Measurements from ENCODE around the gene PHF12. TPM values are rescaled to one million over a fixed set of nuclear protein-coding genes. Genes with fewer than 3 reads are reported as not detected.
"Not testable (repeated sequence)": the region's sequence is repeated elsewhere in the genome, so short reads cannot be mapped to it uniquely, and the experiment has no call there.

The PHF12 gene
- total RNA-seq, 1 experiment from 2014 or later: 8.4 TPM

DNA sequence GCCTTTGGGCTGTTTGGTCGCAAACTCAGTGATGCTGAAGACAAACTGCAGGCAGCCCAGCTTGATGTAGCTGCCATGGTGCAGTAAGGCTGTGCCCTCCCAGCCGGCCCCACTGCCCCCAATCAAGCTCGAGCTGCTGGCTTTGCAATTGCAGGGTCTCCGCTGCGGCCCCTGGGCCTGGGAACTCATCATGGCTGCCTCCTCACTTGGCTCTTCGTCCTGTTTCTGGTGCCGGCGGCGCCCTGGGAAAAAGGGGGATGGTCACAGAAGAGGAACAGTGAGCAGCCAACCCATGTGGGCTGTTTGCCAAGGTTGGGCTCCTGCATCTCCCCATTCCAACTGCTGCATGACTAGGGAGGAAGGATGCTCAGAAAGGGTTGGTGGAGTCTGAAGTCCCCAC is 45.0 kb downstream of the PHF12 start:
- no peaks in the 10 kb centered on the region for H3K9me3 ChIP-seq
- peaks cover 62% of the 10 kb centered on the region for H3K36me3 ChIP-seq

DNA sequence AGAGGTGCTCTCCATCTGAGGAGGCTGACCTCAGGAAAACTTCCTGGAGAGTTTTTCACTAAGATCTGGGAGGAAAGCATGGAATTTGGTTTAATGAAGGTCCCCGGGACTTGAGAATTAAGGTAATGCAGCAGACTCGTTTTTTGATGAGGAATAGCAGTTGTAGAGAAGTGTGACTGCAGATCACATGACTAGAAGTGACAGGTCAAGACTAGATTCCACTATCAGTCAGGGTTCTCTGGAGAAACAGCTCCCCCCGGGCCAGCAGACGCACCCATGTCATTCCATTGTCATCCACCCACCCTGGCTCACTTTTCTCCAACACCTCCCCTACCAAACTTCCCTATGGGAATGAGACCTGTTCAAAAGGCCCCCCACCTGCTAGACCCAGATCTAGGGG is 46.5 kb downstream of the PHF12 start:
- Histone ChIP-seq H3K9me3 (no peaks in the 10 kb centered on the region), H3K36me3 (peaks cover 48% of the 10 kb centered on the region), H3K27me3 (peaks cover 2% of the 10 kb centered on the region; the same call in 1 of the 2 replicates), H3K4me3 (no peak overlapping the region)
- DNase-seq: no peak

More for the DNA sequence above, 45.0 kb downstream of the PHF12 start:
- no peak for DNase-seq
- Histone ChIP-seq H3K4me3 (no peak overlapping the region), H3K27me3 (peaks cover 2% of the 10 kb centered on the region; the same call in 1 of the 2 replicates)

DNA sequence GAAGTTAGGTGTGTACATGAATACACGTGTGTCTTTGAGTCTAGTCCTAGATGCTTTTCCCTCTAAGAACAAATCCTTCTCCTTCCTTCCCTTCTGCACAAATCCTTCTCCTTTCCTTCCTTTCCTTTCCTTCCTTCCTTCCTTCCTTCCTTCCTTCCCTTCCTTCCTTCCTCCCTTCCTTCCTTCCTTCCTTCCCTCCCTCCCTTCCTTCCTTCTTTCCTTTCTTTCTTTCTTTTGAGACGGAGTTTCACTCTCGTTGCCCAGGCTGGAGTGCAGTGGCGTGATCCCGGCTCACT is 47.8 kb downstream of the PHF12 start:
- H3K4me3 ChIP-seq: peak overlapping the region; percentile 53
- not testable (repeated sequence) for H3K27me3 ChIP-seq, H3K9me3 ChIP-seq, DNase-seq
- peaks cover 35% of the 10 kb centered on the region for H3K36me3 ChIP-seq

DNA sequence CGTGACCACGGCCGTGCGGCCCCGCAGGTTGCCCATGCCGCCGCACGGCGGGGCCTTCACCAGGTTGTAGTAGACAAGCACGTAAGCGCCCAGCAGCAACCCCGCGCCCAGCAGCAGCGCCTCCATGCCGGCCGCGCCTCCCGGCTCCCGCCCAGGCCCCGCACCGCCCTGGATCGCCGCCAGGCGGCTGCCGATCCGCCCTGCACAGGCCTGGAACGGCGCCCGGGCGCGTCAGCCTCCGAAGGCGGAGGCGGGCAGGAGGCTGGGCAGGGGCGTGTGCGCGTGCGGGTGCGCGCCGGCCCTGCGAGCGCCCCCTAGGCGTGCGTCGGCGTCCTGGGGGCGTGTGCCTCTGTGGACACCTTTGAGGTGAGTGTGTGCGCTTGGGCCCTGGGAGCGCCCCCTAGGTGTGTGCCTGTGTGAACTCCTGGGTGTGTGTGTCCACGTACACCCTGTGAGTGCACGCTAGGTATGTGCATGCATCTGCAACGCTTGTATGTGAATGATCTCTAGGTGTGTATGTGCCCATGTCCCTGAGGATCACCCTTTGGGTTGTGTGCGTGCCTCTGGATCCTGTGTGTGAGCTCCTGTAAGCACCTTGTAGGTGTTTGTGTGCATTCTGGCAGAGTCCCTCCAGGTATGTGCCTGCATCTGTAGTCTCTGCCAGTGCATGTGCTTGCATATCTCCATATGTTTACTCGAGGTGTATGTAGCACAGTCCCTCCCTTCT is 48.3 kb downstream of the PHF12 start, which contains the start of gene DHRS13:
Gene DHRS13, minus strand, starts transcription at position 261 of the 727 bp plus-strand sequence. Its CDS starts 135 bp downstream, at position 126.
- H3K27me3 ChIP-seq: peaks cover 2% of the 10 kb centered on the region; the same call in 1 of the 2 replicates
- peak; percentile 92 for DNase-seq
- peak within 1 kb of the TSS; percentile 53 for H3K4me3 ChIP-seq
- H3K9me3 ChIP-seq: no peaks in the 10 kb centered on the region
- H3K36me3 ChIP-seq: peaks cover 30% of the 10 kb centered on the region

- peak overlapping the region; percentile 53 for H3K4me3 ChIP-seq
- DNase-seq: peak; percentile 23
- no peaks in the 10 kb centered on the region for H3K9me3 ChIP-seq
- peaks cover 21% of the 10 kb centered on the region for H3K36me3 ChIP-seq
- peaks cover 2% of the 10 kb centered on the region; the same call in 1 of the 2 replicates for H3K27me3 ChIP-seq
Measured at GRCh38 chr17:28901866-28902818, 49.2 kb downstream of the PHF12 start.

DNA sequence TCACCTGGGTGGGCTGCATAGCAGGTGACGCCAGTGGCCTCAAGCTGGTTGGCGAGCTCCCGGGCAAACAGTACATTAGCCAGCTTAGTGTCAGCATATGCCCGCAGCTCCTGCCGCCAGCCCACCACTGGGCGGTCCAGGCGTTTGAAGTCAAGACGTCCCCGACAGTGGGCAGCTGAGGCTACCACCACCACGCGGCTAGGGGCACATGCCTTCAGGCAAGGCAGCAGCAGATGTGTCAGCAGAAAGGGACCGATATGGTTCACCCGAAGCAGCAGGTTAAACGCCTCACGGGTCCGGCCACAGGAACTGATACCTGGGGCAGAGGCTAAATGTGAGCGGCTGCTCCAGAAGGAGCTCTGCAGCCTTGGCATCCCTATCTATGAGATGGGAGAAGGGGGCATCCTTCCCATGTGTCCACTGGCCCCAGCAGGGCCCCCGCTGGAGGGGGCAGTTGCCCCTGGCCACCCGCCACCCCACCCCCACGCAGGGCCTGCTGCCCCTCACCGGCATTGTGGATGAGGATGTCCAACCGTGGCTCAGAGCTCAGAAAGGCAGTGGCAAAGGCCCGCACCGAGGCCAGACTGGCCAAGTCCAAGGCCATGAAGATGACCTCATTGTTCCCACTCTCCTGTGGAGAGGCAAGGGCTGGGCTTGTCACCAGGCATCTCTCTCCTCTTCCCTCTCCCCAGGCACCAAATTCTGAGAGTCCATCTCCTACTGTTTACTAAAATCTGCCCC is 50.2 kb downstream of the PHF12 start:
- Histone ChIP-seq H3K36me3 (peaks cover 11% of the 10 kb centered on the region), H3K4me3 (no peak overlapping the region), H3K9me3 (no peaks in the 10 kb centered on the region), H3K27me3 (peaks cover 2% of the 10 kb centered on the region; the same call in 1 of the 2 replicates)
- DNase-seq: no peak

GRCh38 chr17:28899212-28899815 is 52.0 kb downstream of the PHF12 start:
- DNase-seq: no peak
- Histone ChIP-seq H3K27me3 (peaks cover 2% of the 10 kb centered on the region; the same call in 1 of the 2 replicates), H3K36me3 (no peaks in the 10 kb centered on the region)

DNA sequence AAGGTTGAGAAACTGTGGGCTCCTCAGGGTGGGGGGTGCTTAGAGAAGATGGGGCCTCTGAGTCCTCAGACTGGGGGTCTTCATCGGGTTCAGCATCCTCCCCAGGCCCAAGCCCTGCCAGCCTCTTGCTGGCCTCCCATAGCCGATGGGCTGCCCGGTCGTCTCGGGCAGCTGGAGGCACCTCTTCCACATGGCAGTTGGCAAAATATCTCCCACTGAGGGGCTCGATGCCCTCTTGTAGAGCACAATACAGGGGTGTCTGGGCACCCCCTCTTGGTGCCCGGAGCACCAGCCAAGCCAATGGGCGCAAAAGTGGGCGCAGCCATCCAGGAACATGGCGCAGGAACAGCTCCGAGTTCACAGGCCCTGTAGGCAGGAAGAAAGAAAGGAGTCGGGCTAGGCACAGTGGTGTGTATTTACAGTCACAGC is 52.8 kb downstream of the PHF12 start:
- DNase-seq: no peak
- peaks cover 2% of the 10 kb centered on the region; the same call in 1 of the 2 replicates for H3K27me3 ChIP-seq
- H3K4me3 ChIP-seq: no peak overlapping the region
- peaks cover 4% of the 10 kb centered on the region; the same call in 1 of the 2 replicates for H3K36me3 ChIP-seq
- H3K9me3 ChIP-seq: no peaks in the 10 kb centered on the region

More at GRCh38 chr17:28899212-28899815, 52.0 kb downstream of the PHF12 start:
- Histone ChIP-seq H3K9me3 (no peaks in the 10 kb centered on the region), H3K4me3 (no peak overlapping the region)

GRCh38 chr17:28897769-28898526 is 53.4 kb downstream of the PHF12 start:
- Histone ChIP-seq H3K27me3 (peaks cover 2% of the 10 kb centered on the region; the same call in 1 of the 2 replicates), H3K9me3 (no peaks in the 10 kb centered on the region), H3K4me3 (peak overlapping the region; percentile 87), H3K36me3 (peaks cover 4% of the 10 kb centered on the region; the same call in 1 of the 2 replicates)
- DNase-seq: no peak

DNA sequence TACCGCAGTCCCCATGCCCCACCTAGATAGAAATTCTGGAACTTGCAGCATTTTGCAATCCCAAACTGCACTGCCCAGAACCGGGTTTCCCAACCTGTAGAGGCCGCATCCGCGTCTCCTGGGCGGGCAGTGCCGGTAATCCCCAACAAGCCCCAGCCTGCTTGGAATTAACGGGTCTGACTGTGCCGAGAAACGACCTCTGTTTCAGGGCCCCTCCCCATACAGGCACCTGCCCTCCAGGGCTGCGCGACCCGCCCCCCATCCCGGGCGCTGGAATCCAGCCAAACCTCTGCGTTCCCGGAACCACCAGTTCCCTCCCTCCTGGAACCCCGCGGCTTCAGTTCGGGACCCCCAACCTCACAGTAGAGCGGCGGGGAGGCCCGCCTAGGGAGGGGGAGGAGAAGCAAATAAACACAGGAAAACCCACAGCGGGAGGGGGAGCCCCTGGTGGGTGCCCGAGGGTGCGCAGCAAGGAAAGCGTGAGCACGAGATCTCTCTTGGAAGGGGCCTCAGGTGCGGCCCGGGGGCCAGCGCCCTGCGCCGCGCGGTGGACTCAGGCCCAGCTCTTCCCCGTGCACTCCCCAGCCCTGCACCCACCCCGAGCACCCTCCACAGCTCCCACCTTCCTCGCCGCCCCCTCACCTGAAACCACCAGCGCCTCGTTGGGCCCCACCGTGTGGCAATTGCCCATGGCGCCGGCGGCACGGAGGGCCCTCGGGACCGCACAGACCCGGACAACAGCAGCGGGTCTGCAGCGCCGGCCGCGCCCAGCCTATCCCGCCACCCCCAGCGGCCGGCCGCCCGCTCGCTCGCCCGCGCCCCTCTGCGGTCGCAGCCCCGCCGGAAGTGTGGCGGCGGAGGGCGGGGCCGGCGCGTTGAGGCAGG is 54.2 kb downstream of the PHF12 start, which contains the start of gene FLOT2:
Gene FLOT2, minus strand, starts transcription at position 850 of the 885 bp plus-strand sequence. Its CDS starts 159 bp downstream, at position 691.
- no peaks in the 10 kb centered on the region for H3K9me3 ChIP-seq
- H3K27me3 ChIP-seq: no peaks in the 10 kb centered on the region; the same call in 1 of the 2 replicates
- H3K4me3 ChIP-seq: peak within 1 kb of the TSS; percentile 87
- peaks cover 4% of the 10 kb centered on the region; the same call in 1 of the 2 replicates for H3K36me3 ChIP-seq
- DNase-seq: peak; percentile 60

- DNase-seq: no peak
Measured at GRCh38 chr17:28896491-28896883, 54.8 kb downstream of the PHF12 start.

GRCh38 chr17:28895794-28896447 is 55.4 kb downstream of the PHF12 start:
- peaks cover 11% of the 10 kb centered on the region for H3K36me3 ChIP-seq
- H3K4me3 ChIP-seq: peak overlapping the region; percentile 87
- no peaks in the 10 kb centered on the region for H3K9me3 ChIP-seq
- no peaks in the 10 kb centered on the region for H3K27me3 ChIP-seq
- no peak for DNase-seq

More at GRCh38 chr17:28896491-28896883, 54.8 kb downstream of the PHF12 start:
- H3K4me3 ChIP-seq: peak overlapping the region; percentile 87
- H3K27me3 ChIP-seq: no peaks in the 10 kb centered on the region
- H3K36me3 ChIP-seq: peaks cover 7% of the 10 kb centered on the region
- H3K9me3 ChIP-seq: no peaks in the 10 kb centered on the region

DNA sequence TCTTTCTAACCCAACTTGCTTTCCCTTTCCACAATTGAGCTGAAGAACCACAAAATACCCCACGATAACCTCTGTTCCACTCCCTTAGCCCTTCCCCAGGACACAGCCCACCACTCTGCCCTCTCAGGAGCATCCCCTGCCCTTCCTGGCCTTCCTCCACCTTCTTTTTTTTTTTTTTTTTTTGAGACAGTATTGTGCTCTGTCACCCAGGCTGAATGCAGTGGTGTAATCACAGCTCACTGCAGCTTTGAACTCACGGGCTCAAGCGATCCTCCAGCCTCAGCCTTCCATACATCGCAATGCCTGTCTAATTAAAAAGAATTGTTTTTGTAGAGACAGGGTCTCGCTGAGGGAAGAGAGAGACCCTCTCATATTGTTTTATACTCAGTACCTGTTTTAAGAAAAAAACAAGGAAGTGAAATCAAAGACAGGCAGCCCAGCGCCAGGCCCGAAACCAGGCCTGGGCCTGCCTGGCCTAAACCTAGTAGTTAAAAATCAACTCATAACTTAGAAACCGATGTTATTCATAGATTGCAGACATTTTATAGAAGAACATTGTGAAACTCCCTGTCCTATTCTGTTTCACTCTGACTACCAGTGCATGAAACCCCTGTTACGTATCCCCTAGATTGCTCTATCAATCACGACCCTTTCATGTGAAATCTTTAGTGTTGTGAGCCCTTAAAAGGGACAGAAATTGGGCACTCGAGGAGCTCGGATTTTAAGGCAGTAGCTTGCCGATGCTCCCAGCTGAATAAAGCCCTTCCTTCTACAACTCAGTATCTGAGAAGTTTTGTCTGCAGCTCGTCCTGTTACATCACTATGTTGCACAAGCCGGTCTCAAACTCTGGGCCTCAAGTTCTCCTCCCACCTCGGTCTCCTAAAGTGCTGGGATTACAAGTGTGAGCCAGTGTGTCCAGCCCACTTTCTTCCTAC is 57.8 kb downstream of the PHF12 start:
- H3K4me3 ChIP-seq, H3K27me3 ChIP-seq, H3K9me3 ChIP-seq, DNase-seq: not testable (repeated sequence)
- peaks cover 11% of the 10 kb centered on the region for H3K36me3 ChIP-seq
